Measurements from ENCODE around the gene PLAAT4. TPM values are rescaled to one million over a fixed set of nuclear protein-coding genes. Genes with fewer than 3 reads are reported as not detected.
"Not testable (repeated sequence)": the region's sequence is repeated elsewhere in the genome, so short reads cannot be mapped to it uniquely, and the experiment has no call there.

The PLAAT4 gene
- total RNA-seq, 1 donor from 2014 or later: 10.6 TPM

DNA sequence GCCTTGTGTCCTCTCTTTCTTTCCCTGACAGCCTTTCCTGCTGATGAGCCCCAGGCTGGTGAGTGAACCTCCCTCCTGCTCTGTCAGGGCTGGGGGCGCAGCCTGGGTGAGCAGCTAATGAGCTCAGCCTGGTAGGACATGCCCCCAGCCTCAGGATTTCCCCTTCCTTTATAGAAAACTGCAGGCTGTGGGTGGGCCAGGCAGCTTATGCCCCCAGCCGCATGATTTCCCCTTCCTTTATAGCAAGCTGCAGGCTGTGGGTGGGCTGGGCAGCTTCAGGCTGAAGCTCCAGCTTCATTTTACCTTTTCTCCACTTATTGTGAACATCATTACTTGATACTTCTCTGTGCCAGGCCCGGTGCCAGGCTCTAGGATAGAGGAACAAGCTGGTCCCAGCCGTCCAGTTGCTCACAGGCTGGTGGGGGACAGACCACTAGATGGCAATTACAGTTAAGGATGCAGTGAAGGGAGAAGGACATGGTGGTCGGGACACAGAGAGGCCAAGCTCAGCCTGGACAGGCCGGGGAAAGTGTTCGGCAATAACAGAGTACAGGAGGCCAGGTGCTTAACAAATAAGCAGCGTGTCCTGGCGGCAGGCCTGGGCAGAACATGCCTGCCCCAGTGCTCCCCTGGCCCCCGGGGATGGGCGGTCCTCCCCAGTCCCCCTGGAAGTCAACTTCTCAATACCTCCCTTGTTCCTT lies 25.4 kb upstream of the PLAAT4 start:
- DNase-seq: no peak

DNA sequence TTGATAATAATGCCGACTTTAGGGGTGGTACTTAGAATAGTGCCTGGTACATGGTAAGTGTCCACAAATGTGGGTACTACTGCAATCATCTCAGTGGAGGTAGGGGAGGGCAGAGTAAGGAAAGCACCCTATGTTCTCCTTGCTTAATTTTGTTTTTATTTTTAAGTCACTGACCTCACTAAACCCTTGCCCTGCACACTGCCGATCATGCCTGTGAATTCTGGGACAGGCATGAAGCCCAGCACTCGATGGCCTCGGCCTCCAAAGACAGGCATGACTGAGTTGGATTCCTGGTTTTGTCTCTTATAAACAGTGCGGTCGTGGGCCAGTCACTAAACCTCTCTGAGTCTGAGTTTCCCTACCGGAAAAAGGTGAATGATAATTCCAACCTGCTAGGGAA lies 23.8 kb upstream of the PLAAT4 start:
- DNase-seq: no peak

DNA sequence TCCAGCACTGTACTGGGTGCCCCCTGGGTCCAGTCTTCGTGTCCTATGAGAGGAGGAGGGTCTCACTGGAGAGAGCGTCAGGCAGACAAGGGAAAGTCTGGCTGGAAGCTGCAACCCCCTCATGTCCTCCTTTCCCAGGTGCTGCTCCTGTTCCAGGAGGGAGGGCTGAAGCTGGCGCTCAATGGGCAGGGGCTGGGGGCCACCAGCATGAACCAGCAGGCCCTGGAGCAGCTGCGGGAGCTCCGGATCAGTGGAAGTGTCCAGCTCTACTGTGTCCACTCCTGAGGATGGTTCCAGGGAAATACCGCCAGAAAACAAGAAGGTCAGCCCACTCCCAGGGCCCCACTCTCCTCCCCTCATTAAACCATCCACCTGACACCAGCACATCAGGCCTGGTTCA lies 20.5 kb upstream of the PLAAT4 start:
- DNase-seq: no peak

DNA sequence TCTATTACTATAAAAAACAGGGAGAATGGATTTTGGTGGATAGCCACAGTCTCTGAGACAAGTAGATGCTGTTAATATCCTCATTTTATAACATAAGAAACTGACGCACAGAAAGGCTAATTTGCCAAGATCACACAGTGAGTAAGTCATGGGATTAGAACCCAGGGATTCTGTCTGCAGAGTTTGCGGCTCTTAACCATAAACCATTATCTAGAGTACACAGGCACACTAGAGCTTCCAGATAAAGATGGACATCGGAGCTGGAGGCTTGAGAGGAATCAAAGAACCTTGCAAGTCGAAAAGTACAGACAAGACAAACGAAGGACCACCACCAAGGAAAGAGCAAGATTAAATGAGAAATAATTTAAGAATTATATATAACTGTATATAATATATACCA lies 19.5 kb upstream of the PLAAT4 start:
- no peak for DNase-seq

DNA sequence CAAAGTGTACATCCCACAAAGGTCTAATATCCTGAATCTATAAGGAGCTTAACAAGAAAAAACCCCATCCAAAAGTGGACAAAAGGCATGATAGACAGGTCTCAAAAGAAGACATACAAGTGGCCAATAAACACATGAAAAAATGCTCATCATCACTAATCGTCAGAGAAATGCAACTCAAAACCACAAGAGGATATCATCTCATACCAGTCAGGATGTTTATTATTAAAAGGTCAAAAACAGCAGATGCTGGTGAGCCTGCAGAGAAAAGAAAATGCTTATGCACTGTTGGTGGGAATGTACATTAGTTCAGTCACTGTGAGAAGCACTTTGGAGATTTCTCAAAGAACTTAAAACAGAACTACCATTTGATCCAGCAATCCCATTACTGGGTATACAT lies 18.1 kb upstream of the PLAAT4 start:
- DNase-seq: no peak

DNA sequence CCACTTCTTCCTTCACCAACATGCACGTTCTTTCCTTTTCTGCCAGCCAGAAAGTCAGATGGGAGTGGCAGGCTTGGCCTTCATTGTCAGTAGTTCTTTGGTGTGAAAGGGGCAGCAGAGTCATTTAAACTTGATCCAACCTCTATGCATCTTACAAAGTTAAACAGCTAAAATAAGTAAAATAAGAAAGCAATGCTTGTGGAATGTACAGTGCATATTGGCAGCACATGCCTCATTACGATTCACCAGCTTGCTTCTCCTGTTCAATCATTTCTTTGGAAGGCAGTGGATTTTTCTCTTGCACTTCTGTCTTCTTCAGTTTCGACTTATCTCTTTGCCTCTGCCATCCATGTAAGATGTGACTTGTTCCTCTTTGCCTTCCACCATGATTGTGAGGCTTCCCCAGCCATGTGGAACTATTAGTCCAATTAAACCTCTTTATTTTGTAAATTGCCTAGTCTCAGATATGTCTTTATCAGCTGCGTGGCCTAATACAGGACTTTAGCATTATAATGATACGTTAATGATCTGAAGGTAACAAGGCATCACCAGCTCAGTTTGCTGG lies 15.9 kb upstream of the PLAAT4 start:
- DNase-seq: no peak

DNA sequence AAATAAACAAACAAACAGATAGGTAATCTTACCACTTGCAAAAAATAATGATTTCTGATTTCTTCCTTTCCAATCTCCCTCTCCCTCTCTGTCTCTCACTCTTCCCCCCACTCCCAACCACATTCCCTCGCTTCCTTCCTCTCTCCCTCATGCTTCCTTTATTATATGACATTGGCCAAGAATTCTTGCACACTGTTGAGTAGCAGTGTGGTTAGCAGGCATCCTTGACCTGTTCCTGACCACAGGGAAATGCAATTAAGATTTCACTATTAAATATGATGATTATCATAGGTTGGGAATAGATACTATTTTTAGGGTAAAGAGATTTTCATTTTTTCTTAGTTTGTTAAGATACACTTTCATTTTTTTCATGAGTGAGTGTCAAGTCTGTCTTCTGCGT lies 14.7 kb upstream of the PLAAT4 start:
- no peak for DNase-seq

DNA sequence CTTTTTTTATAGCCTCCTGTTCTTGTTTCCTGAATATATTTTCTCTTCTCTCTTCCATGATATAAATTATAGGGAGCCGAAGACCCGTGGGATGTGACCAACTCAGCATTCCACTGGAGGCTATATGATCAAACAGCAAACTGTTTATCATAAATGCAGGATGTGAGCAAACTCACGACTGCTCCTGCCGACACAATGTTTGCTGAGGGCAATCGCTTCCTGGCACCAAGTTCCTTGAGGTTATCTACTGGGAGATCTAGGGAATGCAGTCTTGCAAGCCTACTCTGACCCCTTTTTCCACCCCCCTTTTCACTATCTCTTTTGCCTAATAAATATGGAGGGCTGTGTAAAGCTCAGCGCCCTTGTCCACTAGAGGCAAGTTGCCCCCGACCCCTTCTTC lies 13.5 kb upstream of the PLAAT4 start:
- no peak for DNase-seq

DNA sequence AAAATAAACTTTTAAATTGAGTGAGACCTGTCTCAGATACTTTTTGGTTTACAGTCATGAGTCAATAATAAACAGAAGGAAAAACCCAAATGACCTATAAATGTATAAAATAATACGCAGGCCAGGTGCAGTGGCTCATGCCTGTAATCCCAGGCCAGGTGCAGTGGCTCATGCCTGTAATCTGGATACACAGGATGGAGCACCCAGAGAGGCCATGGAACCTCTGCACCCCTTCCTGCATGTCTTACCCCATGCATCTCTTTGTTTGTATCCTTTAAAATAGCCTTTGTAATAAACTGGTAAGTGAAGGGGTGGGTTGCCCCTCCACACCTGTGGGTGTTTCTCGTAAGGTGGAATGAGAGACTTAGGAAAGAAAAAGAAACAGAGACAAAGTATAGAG lies 8.9 kb upstream of the PLAAT4 start:
- no peak for DNase-seq

DNA sequence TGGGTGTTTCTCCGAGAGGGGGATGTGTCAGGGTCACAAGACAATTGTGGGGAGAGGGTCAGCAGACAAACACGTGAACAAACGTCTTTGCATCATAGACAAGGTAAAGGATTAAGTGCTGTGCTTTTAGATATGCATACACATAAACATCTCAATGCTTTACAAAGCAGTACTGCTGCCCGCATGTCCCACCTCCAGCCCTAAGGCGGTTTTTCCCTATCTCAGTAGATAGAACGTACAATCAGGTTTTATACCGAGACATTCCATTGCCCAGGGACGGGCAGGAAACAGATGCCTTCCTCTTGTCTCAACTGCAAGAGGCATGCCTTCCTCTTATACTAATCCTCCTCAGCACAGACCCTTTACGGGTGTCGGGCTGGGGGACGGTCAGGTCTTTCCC lies 8.5 kb upstream of the PLAAT4 start:
- not testable (repeated sequence) for DNase-seq

DNA sequence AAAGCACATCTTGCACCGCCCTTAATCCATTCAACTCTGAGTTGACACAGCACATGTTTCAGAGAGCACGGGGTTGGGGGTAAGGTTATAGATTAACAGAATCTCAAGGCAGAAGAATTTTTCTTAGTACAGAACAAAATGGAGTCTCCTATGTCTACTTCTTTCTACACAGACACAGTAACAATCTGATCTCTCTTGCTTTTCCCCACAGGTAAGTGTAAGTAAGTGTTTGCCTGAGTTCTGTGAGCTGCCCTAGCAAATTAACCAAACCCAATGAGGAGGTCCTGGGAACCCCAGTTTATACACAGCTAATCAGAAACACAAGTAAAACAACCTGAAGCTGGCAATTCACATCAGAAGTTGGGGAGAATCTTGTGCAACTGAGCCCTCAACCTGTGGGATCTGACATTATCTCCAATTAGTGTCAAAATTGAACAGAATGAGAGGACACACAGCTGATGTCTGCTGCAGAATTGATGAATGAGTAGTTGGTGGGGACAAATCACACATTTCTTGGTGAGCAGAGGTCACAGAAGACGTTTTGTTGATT lies 7.8 kb upstream of the PLAAT4 start:
- DNase-seq: not testable (repeated sequence)

DNA sequence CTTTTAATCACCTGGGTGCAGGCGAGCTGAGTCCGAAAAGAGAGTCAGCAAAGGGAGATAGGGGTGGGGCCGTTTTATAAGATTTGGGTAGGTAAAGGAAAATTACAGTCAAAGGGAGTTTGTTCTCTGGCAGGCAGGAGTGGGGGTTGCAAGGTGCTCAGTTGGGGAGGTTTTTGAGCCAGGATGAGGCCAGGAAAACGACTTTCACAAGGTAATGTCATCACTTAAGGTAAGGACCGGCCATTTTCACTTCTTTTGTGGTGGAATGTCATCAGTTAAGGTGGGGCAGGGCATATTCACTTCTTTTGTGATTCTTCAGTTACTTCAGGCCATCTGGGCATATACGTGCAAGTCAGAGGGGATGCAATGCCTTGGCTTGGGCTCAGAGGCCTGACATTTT lies 7.2 kb upstream of the PLAAT4 start:
- DNase-seq: not testable (repeated sequence)

DNA sequence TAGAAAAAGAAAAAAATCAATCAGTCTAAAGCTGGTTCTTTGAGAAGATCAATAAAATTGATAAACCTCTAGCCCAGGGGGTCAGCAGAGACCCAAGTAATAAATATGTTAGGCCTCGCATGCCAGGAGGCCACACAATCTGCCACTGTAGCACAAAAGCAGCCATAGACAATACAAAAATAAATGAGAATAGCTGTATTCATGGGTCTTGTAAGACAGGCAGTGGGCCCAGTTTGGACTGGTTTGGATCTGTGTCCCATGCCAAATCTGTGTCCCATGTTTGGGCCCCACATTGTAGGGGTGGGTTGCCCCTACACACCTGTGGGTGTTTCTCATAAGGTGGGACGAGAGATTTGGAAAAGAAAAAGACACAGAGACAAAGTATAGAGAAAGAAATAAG lies 6.6 kb upstream of the PLAAT4 start:
- no peak for DNase-seq

DNA sequence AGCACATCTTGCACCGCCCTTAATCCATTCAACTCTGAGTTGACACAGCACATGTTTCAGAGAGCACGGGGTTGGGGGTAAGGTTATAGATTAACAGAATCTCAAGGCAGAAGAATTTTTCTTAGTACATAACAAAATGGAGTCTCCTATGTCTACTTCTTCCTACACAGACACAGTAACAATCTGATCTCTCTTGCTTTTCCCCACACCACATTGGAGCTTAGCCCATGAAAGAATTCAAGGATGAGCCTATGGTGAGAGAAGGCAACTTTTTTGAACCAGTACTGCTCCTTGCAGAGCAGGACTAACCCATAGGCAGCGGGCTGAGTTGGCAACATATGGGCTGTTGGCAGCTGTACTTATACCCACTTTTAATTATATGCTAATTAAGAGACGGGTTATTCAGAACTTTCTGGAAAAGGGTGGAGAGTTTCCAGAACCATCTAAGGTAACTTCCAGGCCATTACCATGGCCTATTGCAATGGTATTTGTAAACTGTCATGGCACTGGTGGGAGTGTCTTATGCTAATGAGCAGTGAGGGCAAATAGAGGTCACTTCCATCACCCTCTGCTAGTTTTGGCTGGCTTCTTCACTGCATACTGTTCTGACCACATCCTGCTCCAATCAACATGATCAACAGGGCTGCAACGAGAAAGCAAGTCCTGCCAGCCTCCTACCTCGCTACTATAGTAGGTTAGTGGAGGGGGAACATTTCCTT lies 5.4 kb upstream of the PLAAT4 start:
- peak; percentile 35 for DNase-seq

DNA sequence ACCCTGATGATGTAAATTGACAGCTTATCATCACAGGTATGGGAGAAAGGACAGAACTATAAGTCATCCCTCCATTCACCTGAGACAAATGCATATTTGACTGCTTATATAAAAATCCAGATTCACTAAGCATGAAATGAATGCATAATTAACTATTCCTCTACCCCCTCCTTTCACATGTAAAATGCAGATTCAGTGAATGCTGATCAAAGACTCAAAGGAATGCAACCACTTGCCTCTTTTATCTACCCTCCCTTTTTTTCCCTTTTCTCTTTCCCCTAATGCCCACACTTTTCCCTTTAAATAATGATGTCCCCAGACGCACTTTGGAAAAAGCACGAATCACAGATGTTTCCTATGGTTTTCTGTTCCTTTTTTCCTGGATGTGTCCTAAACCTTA lies 4.5 kb upstream of the PLAAT4 start:
- DNase-seq: no peak

DNA sequence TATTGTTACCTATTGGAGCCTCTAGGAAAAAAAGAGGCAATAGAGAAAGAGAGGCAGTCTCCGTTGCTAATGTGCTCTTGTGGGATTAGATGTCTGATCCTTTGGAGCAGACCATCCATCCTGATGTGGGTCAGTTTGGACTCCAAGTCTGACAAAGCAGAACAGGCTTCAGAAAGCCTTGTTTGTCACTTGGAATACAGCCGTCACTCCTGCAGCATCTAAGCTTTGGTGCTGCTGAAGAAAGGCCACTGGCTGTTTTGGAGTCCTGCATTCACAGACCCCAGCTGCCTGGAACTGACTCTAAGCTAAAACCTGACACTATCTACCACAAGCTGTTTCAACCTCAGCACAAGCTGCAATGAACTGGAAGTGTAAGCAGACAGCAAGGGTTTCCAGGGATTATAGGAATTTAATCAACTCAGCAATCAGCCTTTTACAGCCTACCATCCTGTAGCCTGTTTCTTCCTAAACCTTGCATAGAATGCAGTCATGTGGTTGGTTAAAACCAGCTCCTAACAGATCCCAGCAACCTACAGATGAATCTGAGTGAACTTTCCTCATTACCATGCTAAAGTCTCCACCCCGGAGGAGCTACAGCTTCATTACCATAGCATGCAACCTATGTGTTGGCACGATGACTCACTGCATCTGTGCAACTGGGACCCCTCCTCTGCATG lies 3.7 kb upstream of the PLAAT4 start:
- DNase-seq: no peak

DNA sequence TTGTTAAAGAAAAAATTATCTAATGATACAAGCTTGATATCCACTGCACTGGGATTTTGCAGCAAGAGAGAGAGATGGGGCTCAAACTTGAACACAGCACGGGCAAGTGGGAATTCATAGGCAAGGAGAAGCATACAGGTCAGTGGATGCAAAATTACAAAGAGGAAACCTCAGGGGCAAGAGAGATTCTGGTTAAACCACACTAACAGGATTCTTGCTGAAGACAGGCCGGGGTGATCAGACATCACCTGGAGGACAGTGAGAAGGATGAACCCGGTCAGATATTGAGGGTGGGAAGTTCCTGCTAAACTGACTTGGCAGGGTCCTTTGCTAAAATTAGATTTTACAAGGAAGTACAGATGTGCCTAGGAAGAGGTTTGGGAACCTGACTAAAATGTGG lies 2.5 kb upstream of the PLAAT4 start:
- no peak for DNase-seq

DNA sequence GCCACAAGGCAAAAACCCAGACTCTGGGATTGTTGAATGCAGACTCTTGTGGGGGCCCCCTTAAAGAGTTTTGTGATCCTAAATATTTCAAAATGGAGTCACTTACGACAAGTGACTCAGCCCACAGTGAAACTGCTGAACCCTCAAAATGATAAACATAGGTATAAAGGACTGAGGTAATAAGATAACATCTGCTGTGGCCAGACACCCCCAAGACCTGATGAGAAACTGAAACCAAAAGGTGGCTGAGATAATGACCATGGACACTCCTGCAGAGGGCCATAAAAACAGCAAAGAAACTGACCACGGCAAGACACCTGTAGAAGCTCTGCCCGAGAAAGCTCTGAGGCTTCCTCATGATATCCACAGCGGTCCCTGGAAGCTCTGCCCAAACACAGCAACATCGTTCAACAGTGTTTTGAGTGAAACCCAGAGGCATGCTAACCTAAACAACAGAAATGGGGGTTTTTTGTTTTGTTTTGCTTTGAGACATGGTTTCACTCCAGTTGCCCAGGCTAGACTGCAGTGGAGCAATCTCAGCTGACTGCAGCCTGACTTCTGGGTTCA lies 1.6 kb upstream of the PLAAT4 start:
- DNase-seq: no peak

DNA sequence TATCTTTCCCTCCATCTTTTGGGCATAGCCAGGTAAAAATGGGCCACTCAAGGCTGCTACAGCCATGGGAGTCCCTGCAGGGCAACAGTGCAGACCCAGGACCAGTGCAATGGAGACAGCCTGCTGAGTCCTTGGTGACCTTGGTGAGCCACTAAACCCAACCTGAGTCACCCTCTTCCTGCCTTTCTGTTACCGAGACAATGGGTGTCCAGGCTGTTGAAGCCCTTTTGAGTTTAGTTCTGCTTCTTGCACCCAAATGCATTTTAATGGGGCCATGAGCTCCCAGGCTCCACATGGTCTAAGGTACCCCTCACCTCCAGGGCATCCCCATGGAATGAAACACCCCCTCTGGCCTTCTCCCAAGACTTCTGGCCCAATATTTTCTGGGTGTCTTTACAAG lies 874 bp upstream of the PLAAT4 start:
- peak; percentile 40 for DNase-seq

DNA sequence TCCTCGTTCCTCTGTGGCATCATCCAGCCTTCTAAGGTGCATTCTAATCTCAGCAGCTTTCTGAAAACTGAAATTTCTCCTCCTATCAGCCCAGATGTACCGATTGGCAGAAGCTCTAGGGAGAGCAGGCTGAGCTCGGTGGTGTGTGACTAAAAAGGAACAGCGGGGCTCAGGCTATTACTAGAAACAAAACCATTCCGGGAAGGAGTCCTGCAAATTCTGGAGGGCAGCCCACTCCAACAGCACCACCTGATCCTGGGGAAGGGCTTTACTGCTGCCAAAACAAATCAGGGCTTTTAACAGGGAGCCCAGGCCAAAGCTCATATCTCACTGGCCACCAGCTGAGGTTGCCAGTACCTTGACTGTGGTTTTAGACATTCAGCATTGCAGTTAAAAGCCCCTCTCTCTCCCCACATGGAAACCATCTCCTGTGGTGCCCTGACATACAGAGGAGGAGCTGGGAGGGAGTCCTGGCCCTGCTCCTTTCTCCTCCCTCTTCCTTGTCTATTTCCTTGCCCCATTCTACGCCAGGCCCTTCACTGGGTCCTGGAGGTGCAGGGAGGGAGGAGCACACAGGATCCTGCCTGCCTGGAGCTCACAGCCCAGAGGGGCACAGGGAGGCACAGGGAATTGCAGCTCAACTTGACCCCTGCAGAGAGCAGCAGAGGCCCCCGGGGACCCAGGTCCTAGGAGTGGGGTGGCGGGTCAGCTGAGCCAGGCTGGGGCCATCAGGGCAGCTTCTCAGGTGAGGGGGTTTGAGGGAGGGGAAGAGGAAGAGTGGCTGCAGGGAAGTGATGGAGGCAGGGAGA lies 889 bp downstream of the PLAAT4 start:
- DNase-seq: peak; percentile 8

DNA sequence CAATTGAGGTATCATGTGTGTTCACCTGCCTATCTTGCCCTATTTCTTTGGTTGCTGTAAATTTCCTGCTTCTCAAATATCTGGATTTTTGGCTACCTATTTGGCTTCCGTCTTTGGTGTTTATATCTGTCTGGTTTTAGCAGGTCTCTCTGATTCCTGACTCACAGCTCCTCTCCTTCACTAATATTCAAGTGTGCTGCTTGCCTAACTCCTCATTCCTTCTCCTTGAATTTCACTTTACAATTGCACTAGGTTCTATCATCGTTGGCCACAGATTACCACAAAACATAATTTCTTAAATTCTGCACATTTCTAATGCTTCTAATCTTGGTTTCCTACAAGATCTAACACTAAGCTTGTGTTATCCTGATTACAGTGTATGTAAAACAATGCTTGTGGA lies 5.9 kb downstream of the PLAAT4 start:
- not testable (repeated sequence) for DNase-seq

DNA sequence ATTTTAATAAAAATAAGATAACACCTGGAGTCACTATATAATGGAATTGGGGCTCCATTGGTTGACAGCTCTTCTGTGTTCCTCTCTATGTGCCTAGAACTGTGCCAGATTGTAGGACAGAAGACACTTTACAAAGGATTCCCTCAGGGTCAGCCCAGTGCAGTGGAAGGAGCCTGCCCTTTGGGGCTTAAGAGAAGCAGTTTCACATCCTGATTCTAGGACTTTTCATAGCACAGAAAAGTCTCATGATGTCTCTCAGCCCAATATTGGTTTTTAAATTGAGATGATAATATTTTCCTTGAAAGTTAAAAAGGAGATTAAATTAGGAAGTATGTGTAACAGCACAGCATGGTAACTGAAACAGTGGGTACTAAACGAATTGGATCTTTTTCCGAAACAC lies 7.1 kb downstream of the PLAAT4 start:
- DNase-seq: no peak
